Measurements from ENCODE around the gene ABCA1.

DNA sequence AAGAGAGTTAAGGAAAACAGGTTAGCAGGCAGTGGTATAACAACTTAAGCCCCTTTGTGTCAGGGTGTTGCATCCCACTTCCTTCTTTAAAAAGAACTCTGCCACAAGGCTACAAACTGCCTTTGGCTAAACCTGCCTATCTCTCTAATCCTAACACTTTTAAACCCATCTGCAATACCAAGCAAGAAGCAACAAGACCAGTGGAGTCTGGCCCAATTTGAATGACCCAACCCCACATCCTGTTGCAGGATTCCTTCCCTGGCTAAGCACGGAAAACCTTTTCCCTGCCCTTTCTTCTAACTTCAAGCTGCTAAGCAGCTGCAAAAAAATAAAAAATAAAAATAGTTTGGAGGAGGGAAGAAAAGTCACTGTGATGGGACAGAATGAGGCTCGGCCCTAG lies 27.1 kb downstream of the ABCA1 start:
- TF ChIP-seq, protein P1, sequence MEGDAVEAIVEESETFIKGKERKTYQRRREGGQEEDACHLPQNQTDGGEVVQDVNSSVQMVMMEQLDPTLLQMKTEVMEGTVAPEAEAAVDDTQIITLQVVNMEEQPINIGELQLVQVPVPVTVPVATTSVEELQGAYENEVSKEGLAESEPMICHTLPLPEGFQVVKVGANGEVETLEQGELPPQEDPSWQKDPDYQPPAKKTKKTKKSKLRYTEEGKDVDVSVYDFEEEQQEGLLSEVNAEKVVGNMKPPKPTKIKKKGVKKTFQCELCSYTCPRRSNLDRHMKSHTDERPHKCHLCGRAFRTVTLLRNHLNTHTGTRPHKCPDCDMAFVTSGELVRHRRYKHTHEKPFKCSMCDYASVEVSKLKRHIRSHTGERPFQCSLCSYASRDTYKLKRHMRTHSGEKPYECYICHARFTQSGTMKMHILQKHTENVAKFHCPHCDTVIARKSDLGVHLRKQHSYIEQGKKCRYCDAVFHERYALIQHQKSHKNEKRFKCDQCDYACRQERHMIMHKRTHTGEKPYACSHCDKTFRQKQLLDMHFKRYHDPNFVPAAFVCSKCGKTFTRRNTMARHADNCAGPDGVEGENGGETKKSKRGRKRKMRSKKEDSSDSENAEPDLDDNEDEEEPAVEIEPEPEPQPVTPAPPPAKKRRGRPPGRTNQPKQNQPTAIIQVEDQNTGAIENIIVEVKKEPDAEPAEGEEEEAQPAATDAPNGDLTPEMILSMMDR (conservative IDR thresholded peaks at IDR 0.05; ENCODE audit: low read depth, low read length): no peak
- TF ChIP-seq EZH2 (IDR thresholded peaks at IDR 0.05; ENCODE audit: borderline replicate concordance, low read depth, low read length, poor library complexity, severe bottlenecking): no peak
